Breast epithelium (tissue), 3 donors: ENCODE results near the gene MCM3AP.

Experiments
- CTCF ChIP-seq, 3 donors: fragments of 450-650 bp; IDR thresholded peaks; one replicate each; pipeline ENCODE4 v1.5.1; 2016 to 2017; ENCODE audit warnings: antibody characterized with exemption in 3 of 3, mild to moderate bottlenecking in 3 of 3, moderate library complexity in 3 of 3
- POLR2A ChIP-seq: fragments of 450-650 bp; IDR thresholded peaks from one replicate; pipeline ENCODE4 v1.6.1; 2016; ENCODE audit warnings: antibody characterized with exemption, mild to moderate bottlenecking, moderate library complexity

GRCh38 chr21:46243325-46243724, 42.1 kb downstream of the MCM3AP start:
- no peak for TF ChIP-seq CTCF (IDR thresholded peaks at IDR 0.05)
- no peak for TF ChIP-seq POLR2A
